GM15510 (cell line): ENCODE results near the gene NECAP2.

Source experiments
- POLR2A ChIP-seq: IDR thresholded peaks from 3 replicates; pipeline ENCODE4 v1.6.1; 2011; ENCODE audit warnings: borderline replicate concordance; ENCODE audit not compliant: insufficient read length; ENCODE audit errors: extremely low read depth

Gene NECAP2

DNA sequence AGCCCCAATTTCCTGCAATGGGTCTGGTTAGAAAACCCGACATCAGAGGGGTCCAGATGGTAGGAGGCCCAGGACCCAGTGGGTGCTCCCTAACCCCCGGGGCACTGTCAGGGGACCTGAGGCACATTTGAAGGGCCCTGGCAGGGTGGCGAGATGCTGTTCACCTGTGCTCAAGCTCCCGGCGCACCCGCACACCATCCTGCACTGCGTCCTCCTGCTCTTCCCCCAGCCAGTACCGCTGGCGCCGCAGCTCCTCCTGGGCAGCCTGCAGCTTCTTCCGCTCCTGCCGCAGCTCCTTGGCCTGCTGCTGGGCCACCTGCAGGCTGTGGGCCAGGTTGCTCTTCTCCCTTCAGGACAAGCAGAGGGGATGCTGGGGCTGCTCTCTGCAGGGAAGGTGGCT is 37.6 kb downstream of the NECAP2 start:
- no peak for TF ChIP-seq POLR2A

GRCh38 chr1:16484501-16484835 is 43.9 kb downstream of the NECAP2 start:
- no peak for TF ChIP-seq POLR2A

DNA sequence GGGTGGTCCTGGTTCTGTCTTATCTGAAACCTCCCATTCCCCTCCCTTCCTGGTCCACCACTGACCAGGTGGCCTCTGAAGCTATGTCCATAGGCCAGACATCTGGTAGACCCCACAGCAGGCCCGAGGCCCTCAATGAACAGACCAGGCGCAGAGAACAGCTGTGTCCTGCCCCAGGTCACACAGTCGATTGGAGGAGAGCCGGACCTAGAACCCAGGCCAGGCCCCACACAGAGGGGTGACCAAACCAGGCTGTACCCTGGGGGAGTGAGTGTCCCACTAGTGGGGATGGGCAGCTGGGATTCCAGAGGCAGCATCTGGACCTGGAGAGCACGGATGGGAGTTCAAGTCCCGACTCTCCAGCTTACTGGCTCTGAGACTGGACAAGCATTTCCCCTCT is 44.4 kb downstream of the NECAP2 start:
- TF ChIP-seq POLR2A: no peak

GRCh38 chr1:16491056-16491675 is 50.6 kb downstream of the NECAP2 start:
- TF ChIP-seq POLR2A: no peak

- TF ChIP-seq POLR2A: peak; percentile 20
Measured at GRCh38 chr1:16498573-16499413, 58.3 kb downstream of the NECAP2 start.

DNA sequence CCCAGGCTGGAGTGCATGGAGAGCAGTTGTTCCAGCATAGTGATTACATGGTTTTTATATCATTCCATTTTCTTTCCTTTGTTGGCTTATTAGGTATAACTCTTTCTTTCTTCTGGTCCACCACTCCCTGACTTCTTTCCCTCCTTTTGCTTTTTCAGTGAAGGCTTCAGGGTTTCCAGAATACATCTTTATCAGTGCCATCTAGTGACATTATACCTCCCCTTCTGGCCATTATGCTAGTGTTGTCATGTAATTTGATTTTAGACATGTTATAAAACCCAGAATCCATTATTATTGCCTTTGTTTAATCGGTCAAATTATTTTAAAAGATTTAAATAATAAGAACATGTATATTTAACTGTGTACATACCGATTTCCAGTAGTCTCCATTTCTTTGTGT is 63.0 kb downstream of the NECAP2 start:
- TF ChIP-seq POLR2A: no peak
